Middle frontal gyrus (tissue), 1 donor: ENCODE data around the gene FAM76B.
A peak's percentile ranks its signal among the peaks of the same experiment; 100 is the strongest.

Experiments
- DNase-seq: peaks from one replicate; pipeline ENCODE4 v3.0.0-alpha.2; 2015; ENCODE audit warnings: low spot score; ENCODE audit errors: extremely low spot score

FAM76B gene

DNA sequence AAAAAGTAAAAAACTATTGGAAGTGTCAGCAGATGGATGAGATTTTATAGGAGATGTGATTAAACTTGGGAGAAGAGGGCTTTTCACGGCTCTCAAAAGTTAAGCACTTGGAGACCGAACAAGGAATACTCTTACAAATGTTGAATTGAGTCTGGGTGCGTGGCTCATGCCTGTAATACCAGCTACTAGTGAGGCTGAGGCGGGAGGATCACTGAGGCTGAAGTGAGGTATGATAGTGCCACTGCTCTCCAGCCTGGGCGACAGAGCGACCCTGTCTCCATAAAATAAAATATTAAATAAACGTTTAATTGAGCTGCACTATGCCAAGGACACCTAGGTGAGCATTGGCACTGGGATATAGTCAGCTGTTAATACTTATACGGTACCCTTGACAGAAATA lies 2.6 kb upstream of the FAM76B start:
- no peak for DNase-seq

DNA sequence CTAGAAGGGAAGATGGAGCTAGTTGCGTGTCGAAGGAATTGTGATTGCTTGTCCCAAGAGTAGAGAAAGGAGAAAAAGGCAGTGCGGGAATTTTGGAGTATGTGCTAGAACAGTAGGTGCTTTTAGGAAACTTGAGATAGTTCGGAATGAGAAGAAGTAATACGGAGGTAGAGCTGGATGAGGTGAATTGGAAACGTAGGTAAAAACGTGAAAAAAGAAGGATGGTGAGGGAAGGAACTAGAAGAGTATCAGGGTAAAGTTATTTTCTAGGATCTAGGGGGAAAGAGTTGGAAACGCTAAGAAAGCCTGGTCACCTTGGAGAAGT lies 2.1 kb upstream of the FAM76B start:
- no peak for DNase-seq

GRCh38 chr11:95790933-95791708 lies 1.5 kb upstream of the FAM76B start:
- DNase-seq, result no peak

- DNase-seq, result peak; percentile 90
These were observed 746 bp upstream of the FAM76B start, which contains the start of gene CEP57 for GRCh38 chr11:95790123-95790932. Gene CEP57 (plus strand): TSS chr11:95790498. CDS start chr11:95790699, 201 bp downstream.

GRCh38 chr11:95788921-95789505 lies 569 bp downstream of the FAM76B start:
- DNase-seq, result no peak

DNA sequence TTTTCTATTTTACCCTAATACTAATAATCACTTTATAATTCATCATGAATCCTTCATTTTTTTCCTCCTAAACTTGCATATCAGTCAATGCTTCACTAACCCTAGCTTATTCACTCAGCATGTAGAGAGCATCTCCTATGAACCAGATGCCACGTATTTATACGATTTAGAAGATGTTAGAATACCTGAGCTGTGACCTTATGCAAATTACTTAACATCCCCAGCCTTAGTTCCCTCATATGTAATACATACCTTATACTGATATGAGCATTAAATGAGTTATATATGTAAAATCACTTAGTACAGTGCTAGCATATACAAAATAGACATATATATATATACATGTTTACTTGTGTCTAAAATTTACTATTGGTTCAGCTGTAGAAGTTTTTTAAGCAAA lies 9.0 kb downstream of the FAM76B start:
- DNase-seq, result no peak

GRCh38 chr11:95778699-95779098 lies 10.9 kb downstream of the FAM76B start:
- DNase-seq, result no peak

DNA sequence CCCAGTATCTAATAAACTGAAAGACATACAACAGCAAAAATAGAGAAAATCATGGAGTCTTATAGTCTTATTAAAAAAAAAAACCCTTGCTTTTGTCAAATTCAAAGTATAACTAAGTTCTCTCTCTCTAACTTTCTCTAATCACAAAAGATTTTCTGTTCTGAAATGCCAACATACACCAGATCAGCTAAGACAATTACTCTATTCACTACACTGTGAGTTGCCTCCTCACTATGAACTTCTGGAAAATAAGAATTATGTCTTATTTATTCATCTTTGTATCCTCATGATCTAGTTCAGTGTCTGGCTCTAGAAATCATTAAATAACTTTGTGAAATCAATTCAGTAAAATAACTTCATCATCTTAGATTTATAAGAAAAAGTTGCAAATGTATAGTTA lies 12.7 kb downstream of the FAM76B start:
- DNase-seq, result no peak

- DNase-seq, result no peak
These were observed 21.1 kb downstream of the FAM76B start for GRCh38 chr11:95768521-95768920.

DNA sequence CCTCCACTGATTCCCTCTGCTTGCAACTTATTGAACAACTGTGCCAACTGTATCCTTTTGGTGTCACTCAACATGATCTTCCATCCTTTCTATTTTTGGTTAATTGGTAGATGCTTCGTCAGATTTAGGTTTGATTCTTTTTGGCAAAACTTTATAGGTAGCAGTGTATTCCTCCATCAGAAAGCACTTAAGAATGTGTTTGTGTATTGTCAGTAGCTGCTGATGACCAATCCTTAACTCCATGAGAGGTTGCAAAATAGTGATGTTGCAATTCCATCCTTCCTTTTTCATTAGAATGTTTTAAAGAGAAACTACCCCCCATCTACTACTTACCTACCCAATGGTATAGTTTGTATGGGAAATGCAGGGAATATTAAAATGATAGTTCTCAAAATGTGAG lies 22.1 kb downstream of the FAM76B start:
- no peak for DNase-seq

- no peak for DNase-seq
These were observed 22.9 kb downstream of the FAM76B start for GRCh38 chr11:95766701-95767100.

GRCh38 chr11:95764267-95764898 lies 25.2 kb downstream of the FAM76B start:
- peak; percentile 49 for DNase-seq

DNA sequence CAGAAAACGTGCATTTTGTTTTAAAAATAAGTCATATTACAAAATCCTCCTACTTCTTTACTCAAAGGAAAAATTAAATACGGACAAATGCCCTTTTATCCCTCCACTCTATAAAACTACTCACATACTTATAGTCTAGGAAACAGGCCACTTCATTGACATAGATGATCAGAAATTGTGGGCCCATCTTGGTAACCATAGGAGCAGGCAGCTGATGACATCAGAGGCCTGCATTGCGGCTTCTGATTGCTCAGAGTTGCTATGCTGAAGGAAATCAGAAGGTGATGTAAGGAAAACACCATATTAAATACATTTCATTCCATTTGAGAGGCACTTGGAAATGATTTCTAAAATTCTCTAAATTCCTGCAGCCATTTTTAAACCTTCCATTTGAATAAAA lies 27.0 kb downstream of the FAM76B start:
- DNase-seq, result no peak

DNA sequence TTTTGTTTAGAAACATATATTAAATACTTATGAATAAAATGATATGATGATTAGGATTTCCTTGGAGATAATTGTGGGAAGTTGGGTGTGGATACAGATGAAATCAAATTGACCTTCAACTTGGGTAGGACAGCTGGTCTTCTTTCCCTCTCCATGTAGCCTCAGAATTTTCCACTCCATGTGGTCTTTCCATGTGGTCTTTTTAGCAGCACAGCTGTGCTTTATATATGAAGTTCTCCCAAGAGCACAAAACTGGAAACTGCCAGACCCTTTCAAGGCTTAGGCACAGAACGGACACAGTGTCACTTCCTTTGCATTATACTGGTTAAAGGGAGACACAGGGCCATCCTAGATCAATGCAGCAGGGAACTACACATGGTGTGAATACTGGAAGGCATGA lies 28.6 kb downstream of the FAM76B start:
- DNase-seq, result no peak

GRCh38 chr11:95751515-95751914 lies 38.1 kb downstream of the FAM76B start:
- no peak for DNase-seq

DNA sequence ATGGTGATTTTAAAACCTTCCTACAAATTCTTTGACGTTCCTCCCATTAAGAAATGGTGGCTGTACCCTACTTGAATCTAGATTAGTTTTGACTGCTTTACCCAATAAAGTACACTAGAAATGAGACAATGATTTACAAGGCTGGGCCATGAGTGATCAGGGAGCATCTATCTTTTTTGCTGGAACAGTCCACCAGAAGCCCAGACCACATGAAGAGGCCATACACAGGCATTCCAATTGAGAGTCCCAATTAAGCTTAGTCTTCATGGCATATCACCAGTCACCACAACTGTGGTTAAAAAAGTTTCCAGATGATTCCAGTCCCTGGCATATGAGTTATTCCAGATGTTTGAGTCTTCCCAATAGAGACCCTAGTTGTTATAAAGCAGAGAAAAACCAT lies 39.5 kb downstream of the FAM76B start:
- no peak for DNase-seq

DNA sequence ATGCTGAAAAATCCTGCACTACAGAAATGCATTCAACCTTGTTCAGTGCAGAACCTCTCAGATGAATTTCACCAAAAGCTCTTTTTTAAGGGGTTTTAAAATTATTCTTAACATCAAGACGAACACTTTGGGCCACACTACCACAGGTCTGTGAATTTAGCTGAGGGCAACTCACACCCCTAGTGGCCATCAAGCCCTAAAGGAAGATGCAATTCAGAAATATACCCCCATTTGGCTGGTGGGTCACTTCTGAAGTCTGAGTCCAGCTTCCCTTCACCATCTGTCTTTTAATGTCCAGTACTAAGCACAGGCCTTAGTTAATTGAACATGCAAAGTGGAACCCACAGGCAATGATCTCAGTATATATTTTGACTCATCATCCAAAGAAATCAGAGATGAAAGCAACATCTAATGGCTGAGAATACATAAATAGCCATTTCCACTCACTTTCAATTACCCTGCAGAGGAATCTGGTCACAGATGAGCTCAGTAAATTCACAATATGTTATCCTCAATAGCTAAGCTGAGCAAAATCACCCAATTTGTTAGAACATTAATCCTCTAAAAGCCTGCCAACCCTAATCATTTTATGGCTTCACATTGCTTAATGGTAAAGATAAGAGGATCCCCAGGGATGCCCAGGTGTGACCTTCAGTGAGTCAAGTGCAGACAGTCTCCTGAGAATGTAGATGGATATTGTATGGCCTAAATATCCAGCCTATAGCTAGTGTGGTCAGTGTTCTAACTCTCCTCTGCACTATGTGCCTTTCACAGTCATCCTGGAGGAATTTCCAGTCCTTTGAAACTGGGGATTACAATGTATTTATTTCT lies 50.3 kb downstream of the FAM76B start:
- DNase-seq, result no peak

DNA sequence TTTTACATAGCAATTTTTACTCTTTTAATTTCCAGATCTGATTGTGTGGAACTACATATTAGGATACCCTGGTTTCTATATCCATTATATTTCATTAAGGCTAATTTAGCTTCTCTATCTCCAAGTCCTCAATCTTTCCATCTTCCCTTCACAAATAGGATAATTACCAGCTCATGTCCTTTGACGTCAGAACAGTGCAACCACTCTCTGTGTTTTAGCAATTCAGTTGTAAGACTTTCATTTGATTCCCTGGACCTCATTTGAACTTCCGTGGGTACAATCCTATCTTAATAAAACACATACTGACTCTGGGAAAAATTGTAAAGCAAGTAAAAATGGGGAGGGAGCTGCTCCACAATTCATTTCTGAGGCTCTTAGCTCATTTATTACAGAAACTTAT lies 52.8 kb downstream of the FAM76B start:
- no peak for DNase-seq

DNA sequence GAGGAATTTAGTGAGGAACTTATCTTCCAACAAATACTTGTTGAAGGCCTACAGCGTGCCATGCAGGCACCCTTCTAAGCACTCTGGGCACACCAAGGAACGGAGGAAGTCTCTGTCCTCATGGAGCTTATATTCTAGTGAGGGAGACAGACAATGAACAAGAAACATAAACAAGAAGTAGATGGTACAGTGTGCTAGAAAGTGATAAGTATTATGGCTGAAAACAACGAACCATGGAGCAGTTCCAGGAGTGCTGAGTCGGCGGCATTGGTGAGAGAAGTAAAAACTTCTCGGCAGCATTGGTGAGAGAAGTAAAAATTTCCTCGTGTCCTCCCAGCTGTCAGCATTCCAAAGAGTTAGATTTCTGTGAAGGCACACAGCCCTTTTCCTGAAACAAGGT lies 53.2 kb downstream of the FAM76B start:
- no peak for DNase-seq

DNA sequence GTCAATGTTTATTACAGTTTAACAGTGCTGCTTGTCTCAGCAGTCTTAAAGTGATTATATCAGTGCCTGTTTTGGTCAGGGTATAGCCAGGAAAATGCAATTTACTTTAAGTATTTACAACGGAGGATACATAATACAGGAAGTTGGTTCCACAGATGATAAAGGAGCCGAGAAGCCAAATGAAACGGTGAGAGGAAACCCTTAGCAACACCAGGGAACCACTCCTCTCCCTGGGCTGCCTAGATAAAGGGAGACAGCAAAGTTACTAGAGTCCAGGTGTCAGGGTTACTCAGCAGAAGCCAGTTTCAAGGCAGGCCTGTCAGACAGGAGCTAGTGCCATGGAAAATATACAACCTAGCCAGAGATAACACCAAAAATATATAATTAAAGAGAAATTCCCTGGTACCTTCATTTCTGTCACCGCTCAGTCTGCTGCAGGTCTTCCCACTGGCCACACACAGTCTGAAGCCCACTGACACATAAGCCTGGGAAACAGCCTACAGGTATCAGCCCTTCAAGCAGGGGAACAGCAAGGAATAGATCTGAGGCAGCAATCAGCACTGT lies 55.5 kb downstream of the FAM76B start:
- DNase-seq, result no peak
